ENCODE data around the gene GYG1.

Gene GYG1

DNA sequence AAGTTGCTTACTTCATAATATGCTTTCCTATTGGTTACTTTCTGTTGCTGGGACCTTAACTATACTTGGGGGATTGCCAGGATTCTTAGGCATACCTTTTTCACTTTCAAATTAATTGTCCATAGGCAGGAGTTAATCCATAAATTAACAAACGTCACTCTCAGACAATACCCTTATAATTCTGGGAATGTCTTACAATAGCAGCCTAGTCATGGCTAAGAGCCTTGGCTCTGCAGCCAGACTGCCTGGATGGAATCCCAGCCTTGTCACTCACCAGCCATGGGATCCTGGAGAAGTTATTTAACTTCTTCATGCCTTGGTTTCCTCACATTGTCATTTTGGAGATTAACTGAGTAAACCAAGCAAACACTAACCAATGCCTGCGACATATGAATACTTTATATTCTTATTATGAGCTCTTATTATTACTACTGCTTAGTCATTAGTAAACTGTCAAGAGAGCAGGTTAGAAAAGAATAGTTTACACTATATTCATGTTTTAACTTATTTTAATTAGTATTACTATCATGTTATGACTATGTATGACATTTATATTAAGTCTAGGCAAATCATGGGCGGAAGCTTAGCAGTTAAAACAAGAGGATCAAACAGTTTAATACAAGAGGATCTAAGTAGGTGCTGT is 29.0 kb downstream of the GYG1 start:
- Mint-ChIP-seq H3K4me1 (no peaks in the 10 kb centered on the region), H3K4me3 (no peak overlapping the region), H3K9me3 (no peaks in the 10 kb centered on the region), H3K27ac (no peak overlapping the region), H3K36me3 (peaks cover 71% of the 10 kb centered on the region), H3K27me3 (no peaks in the 10 kb centered on the region)
- no peak for ATAC-seq

DNA sequence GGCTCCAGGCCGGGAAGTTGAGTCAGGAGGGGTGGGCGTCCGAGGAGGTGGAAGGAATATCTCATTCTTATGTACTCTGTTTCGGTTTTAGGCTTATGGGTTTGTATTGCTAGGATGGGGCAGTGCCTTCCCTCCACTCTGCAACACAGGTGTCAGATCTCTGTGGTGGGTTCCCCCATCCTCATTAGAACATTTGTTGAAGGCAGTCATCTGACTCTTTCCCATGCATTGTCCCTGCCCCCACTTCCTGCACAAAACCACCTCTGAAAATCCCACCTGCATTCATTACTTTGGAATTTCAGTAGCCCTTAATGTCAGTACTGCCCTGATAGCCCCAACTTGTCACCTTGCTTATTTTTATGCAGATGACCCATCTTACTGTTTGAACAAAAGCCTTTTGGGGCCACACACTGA is 29.5 kb downstream of the GYG1 start:
- Mint-ChIP-seq H3K4me1 (no peaks in the 10 kb centered on the region), H3K4me3 (no peak overlapping the region), H3K9me3 (no peaks in the 10 kb centered on the region), H3K36me3 (peaks cover 66% of the 10 kb centered on the region), H3K27me3 (no peaks in the 10 kb centered on the region), H3K27ac (no peak overlapping the region)
- no peak for ATAC-seq

DNA sequence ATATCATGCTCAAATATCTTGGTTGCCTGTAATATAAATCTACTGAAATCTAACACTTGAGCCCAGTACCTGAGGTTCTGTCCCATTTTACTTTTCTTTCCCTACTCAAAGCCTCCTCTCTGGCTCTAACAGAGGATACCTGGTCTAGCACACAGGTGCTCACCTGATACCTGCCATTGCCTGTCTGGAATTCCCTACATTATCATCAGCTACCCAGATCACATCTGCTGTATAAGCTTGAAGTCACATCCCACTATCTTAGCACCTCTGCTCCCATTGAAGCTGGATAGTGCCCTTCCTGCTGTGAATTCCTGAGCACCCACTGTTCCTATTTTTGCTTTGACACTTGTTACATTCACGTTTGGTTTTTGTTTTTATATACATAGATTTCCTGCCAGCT is 30.5 kb downstream of the GYG1 start:
- Mint-ChIP-seq H3K4me3 (no peak overlapping the region), H3K27ac (no peak overlapping the region), H3K4me1 (no peaks in the 10 kb centered on the region), H3K27me3 (no peaks in the 10 kb centered on the region), H3K9me3 (no peaks in the 10 kb centered on the region), H3K36me3 (peaks cover 66% of the 10 kb centered on the region)
- no peak for ATAC-seq

DNA sequence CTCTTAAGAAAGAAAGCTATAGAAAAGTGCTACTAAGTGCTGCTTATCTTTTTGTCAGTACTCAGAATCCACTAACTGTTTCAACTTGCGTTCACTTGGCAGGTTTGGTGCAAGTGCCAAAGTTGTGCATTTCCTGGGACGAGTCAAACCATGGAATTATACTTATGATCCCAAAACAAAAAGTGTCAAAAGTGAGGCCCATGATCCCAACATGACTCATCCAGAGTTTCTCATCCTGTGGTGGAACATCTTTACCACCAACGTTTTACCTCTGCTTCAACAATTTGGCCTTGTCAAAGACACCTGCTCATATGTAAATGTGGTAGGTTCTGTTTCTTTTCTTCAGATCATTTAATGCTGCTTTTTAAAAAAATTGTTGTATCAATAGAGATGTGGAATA is 32.6 kb downstream of the GYG1 start:
- Mint-ChIP-seq H3K36me3 (peaks cover 63% of the 10 kb centered on the region), H3K4me3 (no peak overlapping the region), H3K27ac (no peak overlapping the region), H3K4me1 (no peaks in the 10 kb centered on the region), H3K9me3 (no peaks in the 10 kb centered on the region), H3K27me3 (no peaks in the 10 kb centered on the region)
- ATAC-seq, result no peak

DNA sequence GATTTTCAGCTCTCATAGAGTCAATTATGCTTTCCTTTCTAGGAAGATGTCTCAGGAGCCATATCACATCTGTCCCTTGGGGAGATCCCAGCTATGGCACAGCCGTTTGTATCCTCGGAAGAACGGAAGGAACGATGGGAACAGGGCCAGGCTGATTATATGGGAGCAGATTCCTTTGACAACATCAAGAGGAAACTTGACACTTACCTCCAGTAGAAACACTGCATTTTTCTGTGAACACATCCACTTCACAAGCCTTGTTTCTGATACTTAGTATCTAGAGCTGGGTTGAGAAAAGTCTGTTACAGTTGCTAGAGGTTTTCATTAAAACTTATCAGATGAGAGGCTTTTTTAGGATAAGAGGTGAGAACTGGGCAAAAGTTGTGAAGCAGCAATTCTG is 35.4 kb downstream of the GYG1 start:
- H3K9me3 Mint-ChIP-seq, result no peaks in the 10 kb centered on the region
- H3K4me1 Mint-ChIP-seq, result no peaks in the 10 kb centered on the region
- no peaks in the 10 kb centered on the region for H3K27me3 Mint-ChIP-seq
- peaks cover 48% of the 10 kb centered on the region for H3K36me3 Mint-ChIP-seq
- no peak for ATAC-seq
- H3K4me3 Mint-ChIP-seq, result no peak overlapping the region
- H3K27ac Mint-ChIP-seq, result no peak overlapping the region

DNA sequence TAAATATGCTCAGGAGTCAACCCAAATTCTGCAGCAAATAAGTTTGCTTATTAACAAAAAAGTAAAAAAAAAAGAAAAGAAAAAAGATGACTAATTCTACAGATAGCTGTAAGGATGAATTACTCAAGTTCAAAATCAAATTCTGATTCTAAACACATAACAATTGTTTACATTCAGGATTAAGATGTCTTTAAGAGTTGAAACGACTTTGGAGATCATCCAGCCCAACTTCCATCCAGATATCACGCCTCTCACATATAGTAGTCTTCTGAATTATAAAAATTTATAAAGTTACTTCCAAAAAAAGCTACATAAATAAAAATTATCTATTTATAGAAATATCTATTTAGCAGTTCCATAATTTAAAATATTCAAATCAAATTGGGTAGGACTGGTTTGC is 39.8 kb downstream of the GYG1 start:
- no peaks in the 10 kb centered on the region for H3K9me3 Mint-ChIP-seq
- H3K4me3 Mint-ChIP-seq, result no peak overlapping the region
- peaks cover 23% of the 10 kb centered on the region for H3K36me3 Mint-ChIP-seq
- no peaks in the 10 kb centered on the region for H3K4me1 Mint-ChIP-seq
- H3K27me3 Mint-ChIP-seq, result no peaks in the 10 kb centered on the region
- no peak overlapping the region for H3K27ac Mint-ChIP-seq
- ATAC-seq, result no peak

DNA sequence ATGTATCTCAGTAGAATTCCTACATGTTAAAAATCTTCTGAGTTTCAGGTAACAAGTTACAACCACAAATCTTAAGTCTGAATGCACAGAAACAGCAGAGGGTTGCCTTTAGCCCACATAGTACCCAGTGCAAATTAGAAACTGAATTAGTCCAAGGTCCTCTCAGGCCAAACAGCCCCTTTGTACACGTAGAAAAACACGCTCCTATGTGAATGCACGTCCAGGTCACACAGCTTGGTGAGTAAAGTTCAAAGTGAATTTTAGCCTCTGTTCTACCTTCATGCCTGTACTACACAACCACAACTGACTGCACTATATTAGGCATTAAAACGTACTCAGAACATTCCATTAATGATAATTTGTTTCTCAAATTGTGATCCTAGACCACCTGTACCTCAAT is 46.3 kb downstream of the GYG1 start:
- Mint-ChIP-seq H3K4me3 (no peak overlapping the region), H3K36me3 (peaks cover 24% of the 10 kb centered on the region), H3K9me3 (no peaks in the 10 kb centered on the region), H3K27me3 (no peaks in the 10 kb centered on the region), H3K4me1 (peaks cover 3% of the 10 kb centered on the region), H3K27ac (no peak overlapping the region)
- ATAC-seq, result no peak

DNA sequence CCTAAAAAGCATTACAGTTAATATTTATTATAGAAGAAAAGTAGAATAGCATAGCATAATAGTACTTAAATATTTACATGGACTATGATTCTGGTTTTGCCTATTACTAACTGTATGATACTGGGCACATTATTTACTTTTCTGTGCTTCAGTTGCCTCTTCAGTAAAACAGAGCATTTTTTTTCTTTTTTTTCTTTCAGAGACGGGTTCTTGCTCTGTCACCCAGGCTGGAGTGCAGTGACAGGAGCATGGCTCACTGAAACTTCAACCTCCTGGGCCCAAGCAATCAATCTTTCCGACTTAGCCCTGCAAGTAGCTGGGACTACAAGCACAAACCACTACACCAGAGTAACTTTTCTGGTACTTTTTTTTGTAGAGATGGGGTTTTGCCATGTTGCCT is 47.0 kb downstream of the GYG1 start:
- no peaks in the 10 kb centered on the region for H3K9me3 Mint-ChIP-seq
- peaks cover 10% of the 10 kb centered on the region for H3K4me1 Mint-ChIP-seq
- no peak overlapping the region for H3K4me3 Mint-ChIP-seq
- peaks cover 26% of the 10 kb centered on the region for H3K36me3 Mint-ChIP-seq
- ATAC-seq, result no peak
- H3K27me3 Mint-ChIP-seq, result no peaks in the 10 kb centered on the region
- no peak overlapping the region for H3K27ac Mint-ChIP-seq

DNA sequence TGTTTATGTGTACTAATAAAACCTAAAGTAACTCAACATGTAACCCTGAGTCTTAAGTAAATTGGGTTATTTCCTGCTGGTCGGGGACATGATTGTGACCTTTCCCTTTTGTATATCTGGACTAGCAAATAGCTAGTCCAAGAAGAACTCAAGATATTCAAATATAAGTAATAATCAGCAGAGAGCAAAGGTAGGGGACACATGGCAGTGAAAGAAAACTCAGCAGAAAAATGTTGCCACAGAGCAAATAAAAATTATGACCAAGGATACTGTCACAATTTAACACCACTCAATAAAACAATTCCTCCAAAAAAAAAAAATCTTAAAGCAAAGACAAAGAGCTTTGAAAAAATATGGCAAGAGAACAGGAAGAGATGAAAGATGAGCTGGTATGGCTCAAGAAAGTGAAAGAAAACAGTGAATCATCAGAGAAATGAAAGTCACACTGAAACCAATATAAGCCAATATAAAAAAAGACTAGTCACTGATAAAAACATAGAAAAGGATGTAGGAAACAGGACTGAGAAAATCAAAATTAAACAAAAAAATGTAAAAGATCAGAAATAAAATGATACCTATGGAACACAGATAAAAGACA is 51.5 kb downstream of the GYG1 start:
- H3K27ac Mint-ChIP-seq, result peak overlapping the region; percentile 83
- H3K36me3 Mint-ChIP-seq, result peaks cover 53% of the 10 kb centered on the region
- no peaks in the 10 kb centered on the region for H3K9me3 Mint-ChIP-seq
- H3K27me3 Mint-ChIP-seq, result no peaks in the 10 kb centered on the region
- peaks cover 11% of the 10 kb centered on the region for H3K4me1 Mint-ChIP-seq
- H3K4me3 Mint-ChIP-seq, result peak overlapping the region; percentile 62
- ATAC-seq, result no peak

DNA sequence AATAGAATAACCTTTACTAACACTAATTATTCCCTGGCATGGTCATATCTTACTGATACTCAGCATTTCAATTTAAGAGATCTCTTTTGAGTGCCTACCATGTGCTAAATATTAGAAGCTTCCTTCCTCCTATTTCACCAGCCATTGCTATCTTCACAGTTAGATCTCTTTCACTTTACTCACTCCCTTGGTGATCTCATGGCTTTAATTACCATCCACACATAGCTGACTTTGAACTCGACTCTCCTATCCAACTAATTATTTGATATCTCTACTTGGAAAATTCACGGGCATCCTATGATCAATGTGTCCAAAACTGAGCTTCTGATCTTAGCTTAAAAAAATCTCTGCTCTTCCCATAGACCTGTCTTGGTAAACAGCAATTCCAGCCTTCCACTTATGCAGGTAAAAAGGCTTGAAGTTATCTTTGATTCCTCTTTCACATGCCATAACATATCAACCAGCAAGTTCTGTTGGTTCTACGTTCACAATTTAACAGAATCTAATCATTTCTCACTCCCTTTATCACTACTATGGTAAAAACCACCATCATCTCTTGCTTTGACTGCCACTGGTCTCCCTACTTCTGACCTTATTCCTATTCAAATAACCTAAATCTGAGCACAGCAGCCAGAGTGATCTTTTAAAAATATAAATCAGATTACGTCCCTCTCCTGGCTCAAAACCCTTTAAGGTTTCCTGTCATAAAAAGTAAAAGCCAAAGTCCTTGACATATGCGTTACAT is 53.2 kb downstream of the GYG1 start:
- Mint-ChIP-seq H3K27ac (no peak overlapping the region), H3K4me3 (no peak overlapping the region)

DNA sequence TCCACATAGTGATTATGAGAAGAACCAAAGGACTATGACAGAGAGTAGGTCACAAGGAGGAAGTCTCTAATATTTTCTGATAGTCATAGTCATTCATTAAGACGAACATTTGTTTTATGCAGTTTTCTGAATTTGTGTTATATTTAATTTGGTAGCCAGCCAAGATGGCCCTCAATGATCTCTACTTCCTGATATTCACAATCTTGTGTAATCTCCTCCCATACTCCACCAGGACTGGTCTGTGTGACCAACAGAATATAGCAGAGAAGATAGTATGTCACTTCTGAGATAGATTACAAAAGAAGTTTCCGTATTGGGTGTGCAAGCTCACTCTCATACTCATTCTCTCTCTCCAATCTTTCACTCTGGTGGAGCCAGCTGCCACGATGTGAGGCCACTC is 64.2 kb downstream of the GYG1 start:
- H3K27ac Mint-ChIP-seq, result no peak overlapping the region
- peaks cover 6% of the 10 kb centered on the region for H3K9me3 Mint-ChIP-seq
- no peaks in the 10 kb centered on the region for H3K4me1 Mint-ChIP-seq
- no peak overlapping the region for H3K4me3 Mint-ChIP-seq
- H3K27me3 Mint-ChIP-seq, result no peaks in the 10 kb centered on the region
- ATAC-seq, result no peak
- peaks cover 61% of the 10 kb centered on the region for H3K36me3 Mint-ChIP-seq

More for the DNA sequence above, 53.2 kb downstream of the GYG1 start:
- Mint-ChIP-seq H3K27me3 (no peaks in the 10 kb centered on the region), H3K9me3 (no peaks in the 10 kb centered on the region), H3K36me3 (peaks cover 58% of the 10 kb centered on the region), H3K4me1 (peaks cover 11% of the 10 kb centered on the region)
- ATAC-seq, result no peak

DNA sequence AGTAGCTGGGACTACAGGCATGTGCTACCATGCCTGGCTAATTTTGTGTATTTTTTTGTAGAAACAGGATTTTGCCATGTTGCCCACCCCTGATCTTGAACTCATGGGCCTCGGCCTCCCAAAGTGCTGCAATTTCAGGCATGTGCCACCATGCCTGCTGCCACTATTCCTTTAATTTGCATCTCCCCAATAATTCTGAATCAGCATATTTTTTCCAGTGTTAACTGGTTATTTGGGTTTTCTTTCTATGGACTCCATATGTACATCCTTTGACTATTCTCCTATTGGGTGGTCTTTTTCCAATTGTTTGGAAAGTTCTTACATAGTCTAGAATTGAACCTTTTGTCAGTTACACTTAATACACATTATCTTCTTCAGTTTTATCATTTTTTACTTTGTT is 66.9 kb downstream of the GYG1 start:
- Mint-ChIP-seq H3K4me3 (no peak overlapping the region), H3K36me3 (peaks cover 51% of the 10 kb centered on the region), H3K27ac (no peak overlapping the region), H3K27me3 (no peaks in the 10 kb centered on the region), H3K9me3 (peaks cover 6% of the 10 kb centered on the region), H3K4me1 (no peaks in the 10 kb centered on the region)
- ATAC-seq, result no peak

DNA sequence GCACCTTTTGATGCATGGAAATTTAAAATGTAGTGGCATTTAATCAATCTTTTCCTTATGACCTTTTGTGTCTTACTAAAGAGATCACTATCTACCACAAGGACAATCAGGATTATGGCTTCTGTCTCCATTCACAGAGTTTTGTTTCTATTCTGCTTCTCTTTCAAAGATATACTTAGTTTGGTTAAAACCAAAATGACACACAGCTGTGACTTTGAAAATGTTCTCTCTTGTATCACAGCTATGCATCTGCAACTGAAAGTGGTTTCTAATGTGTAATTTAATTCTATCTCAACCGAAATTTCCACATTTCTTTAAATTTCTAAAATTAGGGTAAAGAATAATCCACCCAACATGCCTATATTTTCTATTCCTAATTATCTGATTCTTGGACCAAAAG is 67.3 kb downstream of the GYG1 start:
- Mint-ChIP-seq H3K27ac (no peak overlapping the region), H3K27me3 (no peaks in the 10 kb centered on the region), H3K4me1 (no peaks in the 10 kb centered on the region), H3K4me3 (no peak overlapping the region), H3K36me3 (peaks cover 49% of the 10 kb centered on the region), H3K9me3 (peaks cover 2% of the 10 kb centered on the region)
- no peak for ATAC-seq

DNA sequence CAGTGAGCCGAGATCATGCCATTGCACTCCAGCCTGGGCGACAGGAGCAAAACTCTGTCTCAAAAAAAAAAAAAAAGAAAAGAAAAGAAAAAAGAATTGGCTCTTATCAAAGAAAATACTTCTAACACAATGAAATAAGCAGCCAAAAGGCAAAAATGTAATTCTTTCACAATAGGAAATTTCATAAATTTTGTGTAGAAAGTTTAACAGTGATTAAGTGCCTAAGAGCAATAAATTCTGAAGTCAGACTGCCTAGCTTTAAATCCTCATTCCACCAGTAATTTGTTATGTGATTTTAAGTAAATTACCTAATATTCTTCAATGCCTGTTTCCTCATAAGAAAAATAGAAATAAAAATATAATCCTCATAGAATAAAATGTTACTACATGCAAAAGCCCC is 70.4 kb downstream of the GYG1 start:
- no peaks in the 10 kb centered on the region for H3K9me3 Mint-ChIP-seq
- no peaks in the 10 kb centered on the region for H3K4me1 Mint-ChIP-seq
- no peaks in the 10 kb centered on the region for H3K27me3 Mint-ChIP-seq
- no peak for ATAC-seq
- no peak overlapping the region for H3K27ac Mint-ChIP-seq
- H3K36me3 Mint-ChIP-seq, result peaks cover 35% of the 10 kb centered on the region
- no peak overlapping the region for H3K4me3 Mint-ChIP-seq

DNA sequence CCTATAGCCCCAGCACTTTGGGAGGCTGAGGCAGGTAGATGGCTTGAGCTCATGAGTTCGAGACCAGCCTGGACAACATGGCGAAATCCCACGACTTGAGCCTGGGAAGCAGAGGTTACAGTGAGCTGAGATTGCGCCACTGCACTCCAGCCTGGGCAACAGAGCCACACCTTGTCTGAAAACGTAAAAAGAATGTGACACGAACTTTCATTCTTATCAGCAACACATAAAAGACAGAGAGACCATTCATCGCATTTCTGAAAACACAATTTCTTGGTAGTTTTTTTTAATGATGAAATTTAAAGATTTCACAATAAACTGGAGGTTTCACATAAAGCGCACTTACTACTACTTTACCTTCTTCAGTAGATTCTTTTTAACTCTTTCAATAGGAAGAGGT is 76.5 kb downstream of the GYG1 start:
- ATAC-seq, result no peak
- H3K27ac Mint-ChIP-seq, result no peak overlapping the region
- no peaks in the 10 kb centered on the region for H3K4me1 Mint-ChIP-seq
- H3K36me3 Mint-ChIP-seq, result peaks cover 12% of the 10 kb centered on the region
- no peaks in the 10 kb centered on the region for H3K9me3 Mint-ChIP-seq
- no peak overlapping the region for H3K4me3 Mint-ChIP-seq
- H3K27me3 Mint-ChIP-seq, result no peaks in the 10 kb centered on the region
